Kidney (tissue), 14 donors: ENCODE results near the gene ZBTB17. TPM values are rescaled to one million over a fixed set of nuclear protein-coding genes. Genes with fewer than 3 reads are reported as not detected.

Experiments used
- DNase-seq, 5 donors: peaks; one replicate each; pipeline ENCODE4 v3.0.0-alpha.2; 2013 to 2020
- FAIRE-seq: peaks from 2 replicates; lab custom pipeline; 2012; peaks lifted over from hg19 to GRCh38; lab: Jason Lieb, UNC
- H3K27ac ChIP-seq, 2 donors: one replicate each; pipeline ENCODE4 v1.7.0; 2013; ENCODE audit warnings: low read depth in 2 of 2, low read length in 2 of 2, inconsistent platforms in 1 of 2
- H3K27me3 ChIP-seq: one replicate; pipeline ENCODE4 v1.7.1; 2013; ENCODE audit warnings: low read length, inconsistent platforms; ENCODE audit not compliant: control insufficient read depth, insufficient read depth
- H3K36me3 ChIP-seq, 3 donors: one replicate each; pipeline versions ENCODE4 v1.7.0 to v1.7.1; 2013; ENCODE audit warnings: low read length in 3 of 3, control low read depth in 1 of 3, inconsistent platforms in 1 of 3; ENCODE audit not compliant: insufficient read depth in 3 of 3, control insufficient read depth in 2 of 3
- H3K4me1 ChIP-seq, 3 donors: one replicate each; pipeline versions ENCODE4 v1.7.0 to v1.7.1; 2013; ENCODE audit warnings: low read length in 3 of 3, inconsistent platforms in 1 of 3, low read depth in 1 of 3; ENCODE audit not compliant: control insufficient read depth in 2 of 3, insufficient read depth in 2 of 3
- H3K4me3 ChIP-seq, 3 donors: one replicate each; pipeline versions ENCODE4 v1.7.0 to v1.8.1; 2013; ENCODE audit warnings: low read length in 3 of 3, control low read depth in 1 of 3, inconsistent platforms in 1 of 3
- H3K9ac ChIP-seq, 3 donors: one replicate each; pipeline versions ENCODE4 v1.7.0 to v1.7.1; 2013; ENCODE audit warnings: low read length in 3 of 3, control low read depth in 1 of 3, inconsistent platforms in 1 of 3
- H3K9me3 ChIP-seq, 3 donors: one replicate each; pipeline versions ENCODE4 v1.7.0 to v1.7.1; 2013; ENCODE audit warnings: low read length in 3 of 3, control low read depth in 1 of 3, inconsistent platforms in 1 of 3; ENCODE audit not compliant: control insufficient read depth in 2 of 3, insufficient read depth in 1 of 3
- intact Hi-C: fragments of 100-400 bp; cut with DNase I; formaldehyde crosslinking; loops from one replicate; pipeline ENCODE4 v1.11.1; 2022
- polyA plus RNA-seq: library from polyadenylated mRNA; stranded (reverse); fragments of 350-450 nt; fragmentation: Illumina TruSeq; extraction: RNeasy Lipid Tissue Mini Kit (QIAGEN cat#74804); gene quantifications from one replicate; pipeline ENCODE4 v1.2.3, GENCODE V29; 2014; ENCODE audit warnings: low read depth, low replicate concordance; ENCODE audit not compliant: insufficient read depth
- total RNA-seq: library from RNA; stranded (reverse); fragmentation: NEBNext Ultra II Directional; extraction: Animal tissue kit (Norgen Biotek cat#: 25700); gene quantifications from one replicate; pipeline ENCODE4 v1.2.1, GENCODE V29; 2021
- TF ChIP-seq, protein P1 (sequence below): IDR thresholded peaks from 3 replicates; pipeline ENCODE4 v1.5.1; 2012; ENCODE audit warnings: mild to moderate bottlenecking, moderate library complexity, borderline replicate concordance; ENCODE audit not compliant: insufficient read depth; ENCODE audit errors: extremely low read depth
- donor health status: control.
- donor health status: control.
- donor health status: control.
- donor health status: control.
- donor health status: control.
- donor health status: DM: yes; HTN: yes; CAD: no.
- donor health status: Normal renal cell carcinoma (clear cell type).

Gene ZBTB17
- total and polyA plus RNA-seq, 2 donors from 2014 or later: 33.1 to 41.5 TPM

DNA sequence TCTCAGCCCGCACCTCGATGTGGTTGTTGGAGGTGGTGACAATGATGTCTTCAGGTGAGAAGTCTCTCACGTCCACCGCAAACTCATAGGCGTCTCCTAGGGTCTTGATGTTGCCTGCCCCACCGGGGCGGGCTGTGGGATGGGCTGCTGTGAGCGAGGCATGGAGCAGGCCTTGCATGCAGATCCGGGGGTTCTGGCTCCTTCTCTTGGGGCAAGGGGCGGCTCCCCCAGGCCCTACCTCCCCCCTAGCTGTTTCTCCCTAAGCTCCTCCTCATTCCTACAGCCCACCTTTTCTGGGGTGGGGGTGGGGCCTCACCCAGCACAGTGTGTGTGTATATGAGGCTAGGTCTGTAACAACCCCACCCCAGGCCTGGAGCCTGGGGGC is 41.2 kb upstream of the ZBTB17 start:
- H3K27ac ChIP-seq: peak overlapping the region; percentile 74 to 95
- no peaks in the 10 kb centered on the region for H3K27me3 ChIP-seq
- intact Hi-C loops: no loop called here
- DNase-seq: no peak
- H3K9me3 ChIP-seq: no peaks in the 10 kb centered on the region
- H3K9ac ChIP-seq: peak overlapping the region in 1 of 3 donors; percentile 58
- H3K4me1 ChIP-seq: peaks cover 0 to 46% (median 17%) of the 10 kb centered on the region in 3 donors
- FAIRE-seq: no peak
- H3K36me3 ChIP-seq: no peaks in the 10 kb centered on the region
- TF ChIP-seq, protein P1, sequence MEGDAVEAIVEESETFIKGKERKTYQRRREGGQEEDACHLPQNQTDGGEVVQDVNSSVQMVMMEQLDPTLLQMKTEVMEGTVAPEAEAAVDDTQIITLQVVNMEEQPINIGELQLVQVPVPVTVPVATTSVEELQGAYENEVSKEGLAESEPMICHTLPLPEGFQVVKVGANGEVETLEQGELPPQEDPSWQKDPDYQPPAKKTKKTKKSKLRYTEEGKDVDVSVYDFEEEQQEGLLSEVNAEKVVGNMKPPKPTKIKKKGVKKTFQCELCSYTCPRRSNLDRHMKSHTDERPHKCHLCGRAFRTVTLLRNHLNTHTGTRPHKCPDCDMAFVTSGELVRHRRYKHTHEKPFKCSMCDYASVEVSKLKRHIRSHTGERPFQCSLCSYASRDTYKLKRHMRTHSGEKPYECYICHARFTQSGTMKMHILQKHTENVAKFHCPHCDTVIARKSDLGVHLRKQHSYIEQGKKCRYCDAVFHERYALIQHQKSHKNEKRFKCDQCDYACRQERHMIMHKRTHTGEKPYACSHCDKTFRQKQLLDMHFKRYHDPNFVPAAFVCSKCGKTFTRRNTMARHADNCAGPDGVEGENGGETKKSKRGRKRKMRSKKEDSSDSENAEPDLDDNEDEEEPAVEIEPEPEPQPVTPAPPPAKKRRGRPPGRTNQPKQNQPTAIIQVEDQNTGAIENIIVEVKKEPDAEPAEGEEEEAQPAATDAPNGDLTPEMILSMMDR: no peak
- no peak overlapping the region for H3K4me3 ChIP-seq

DNA sequence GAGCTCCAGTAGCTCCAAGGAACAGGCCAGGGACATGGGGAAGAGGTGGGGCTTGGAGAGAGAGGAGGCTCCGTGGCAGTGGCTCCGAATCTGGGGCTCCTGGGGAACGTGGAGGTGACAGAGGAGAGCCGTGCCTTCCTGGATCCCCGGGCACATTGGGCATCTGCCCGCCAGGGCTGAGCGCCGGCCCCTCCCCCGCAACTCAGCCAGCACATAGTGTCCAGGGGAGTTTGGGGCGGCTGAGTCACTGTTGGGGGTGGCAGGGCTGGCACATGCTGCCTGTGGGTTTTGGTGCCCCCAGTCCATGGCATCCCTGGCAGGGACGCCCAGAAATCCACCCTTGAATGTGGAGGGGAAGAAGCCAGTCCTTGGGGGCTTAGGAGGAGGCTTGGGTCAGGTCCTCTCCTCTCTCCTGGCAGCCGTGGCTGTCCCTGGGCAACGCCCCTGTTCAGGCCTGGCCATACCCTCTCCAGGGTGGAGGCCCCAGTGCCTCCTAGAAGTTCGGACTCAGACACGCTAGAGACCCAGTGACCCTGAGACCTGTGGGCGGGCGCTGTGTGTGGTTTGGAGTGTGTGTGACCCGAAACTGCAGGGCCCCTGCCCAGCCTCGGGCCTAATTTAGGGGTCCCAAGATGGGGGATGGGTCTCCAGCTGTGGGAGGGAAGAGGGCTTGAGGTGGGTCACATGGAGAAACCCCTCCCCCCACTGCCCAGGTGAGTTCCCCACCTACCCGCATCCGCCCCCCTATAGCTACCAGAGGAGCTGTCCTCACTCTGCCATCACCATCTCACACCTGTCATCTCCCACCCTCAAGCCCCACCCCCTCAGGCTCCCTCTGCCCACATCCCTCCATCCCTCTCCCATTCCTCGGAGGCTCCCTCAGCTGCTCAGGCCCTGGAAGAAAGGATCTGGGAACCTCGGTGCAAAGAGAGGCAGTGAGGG is 40.3 kb upstream of the ZBTB17 start:
- FAIRE-seq: no peak
- peak overlapping the region in 2 of 3 donors; percentile 49 to 71 for H3K9ac ChIP-seq
- intact Hi-C loops: no loop called here

DNA sequence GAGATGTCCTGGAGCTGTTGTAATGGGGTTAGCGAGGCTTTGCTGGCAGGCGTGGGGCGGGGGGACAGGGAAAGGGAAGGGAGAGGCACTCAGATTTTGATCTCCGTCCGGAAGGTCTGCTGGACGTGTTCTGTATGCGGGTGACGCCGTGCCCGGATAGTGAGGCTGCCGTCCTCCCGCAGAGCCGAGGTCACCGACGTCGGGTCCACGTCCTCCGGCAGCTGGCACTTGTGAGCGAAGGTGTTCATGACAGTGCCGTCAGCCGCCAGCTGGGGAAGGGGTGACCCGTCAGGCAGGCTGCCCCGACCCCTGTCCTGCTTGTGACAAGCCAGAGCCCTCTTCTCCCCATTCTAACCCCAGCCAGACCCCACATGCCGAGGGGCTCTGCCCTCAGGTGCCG is 39.6 kb upstream of the ZBTB17 start:
- no peaks in the 10 kb centered on the region for H3K27me3 ChIP-seq
- TF ChIP-seq, protein P1: no peak
- H3K27ac ChIP-seq: peak overlapping the region; percentile 92 to 95

More for the DNA sequence above, 40.3 kb upstream of the ZBTB17 start:
- Histone ChIP-seq H3K9me3 (no peaks in the 10 kb centered on the region), H3K4me3 (no peak overlapping the region), H3K36me3 (no peaks in the 10 kb centered on the region), H3K4me1 (peaks cover 0 to 47% (median 17%) of the 10 kb centered on the region in 3 donors), H3K27ac (peak overlapping the region; percentile 92 to 95), H3K27me3 (no peaks in the 10 kb centered on the region)
- peak in 1 of 5 donors; percentile 89 for DNase-seq
- TF ChIP-seq, protein P1: no peak

More for the DNA sequence above, 39.6 kb upstream of the ZBTB17 start:
- no peaks in the 10 kb centered on the region for H3K36me3 ChIP-seq
- DNase-seq: no peak
- no peak overlapping the region for H3K4me3 ChIP-seq
- intact Hi-C loops: no loop called here
- H3K9ac ChIP-seq: peak overlapping the region in 2 of 3 donors; percentile 49 to 82
- H3K9me3 ChIP-seq: no peaks in the 10 kb centered on the region
- peaks cover 0 to 47% (median 17%) of the 10 kb centered on the region in 3 donors for H3K4me1 ChIP-seq
- no peak for FAIRE-seq
